Natural killer cell (primary cell): ENCODE measurements around the gene ARID1B. TPM values are rescaled to one million over a fixed set of nuclear protein-coding genes. Genes with fewer than 3 reads are reported as not detected.
A peak's percentile ranks its signal among the peaks of the same experiment; 100 is the strongest.

Experiments
- ATAC-seq, 3 donors: fragments of 150-1000 bp in 2 of 3; fragments of 200-7000 bp in 1 of 3; cut with Tn5 transposase; 1 replicate in 1 of 3; 2 replicates in 2 of 3; pipeline ENCODE4 v1.10.0; 2021; ENCODE audit warnings: mild to moderate bottlenecking in 2 of 3, moderate library complexity in 2 of 3
- DNase-seq, 2 donors: peaks; one replicate each; pipeline versions ENCODE4 v3.0.0 to v3.0.0-alpha.2; 2013 to 2021; ENCODE audit warnings: mixed read lengths in 1 of 2
- H3K27ac ChIP-seq: one replicate; pipeline ENCODE4 v1.5.1; 2013; ENCODE audit warnings: mild to moderate bottlenecking, low read length
- H3K27me3 ChIP-seq: one replicate; pipeline ENCODE4 v1.6.1; 2013; ENCODE audit warnings: low read length; ENCODE audit not compliant: control insufficient read depth, insufficient read depth
- H3K36me3 ChIP-seq: one replicate; pipeline ENCODE4 v1.6.1; 2013; ENCODE audit warnings: low read length; ENCODE audit not compliant: control insufficient read depth, insufficient read depth
- H3K4me1 ChIP-seq: one replicate; pipeline ENCODE4 v1.6.1; 2013; ENCODE audit warnings: low read length; ENCODE audit not compliant: control insufficient read depth, insufficient read depth
- H3K4me3 ChIP-seq: one replicate; pipeline ENCODE4 v1.5.1; 2013; ENCODE audit warnings: low read length
- H3K9me3 ChIP-seq: one replicate; pipeline ENCODE4 v1.6.1; 2013; ENCODE audit warnings: low read length; ENCODE audit not compliant: control insufficient read depth, insufficient read depth
- H3K27ac Mint-ChIP-seq, 2 donors: one replicate each; pipeline ENCODE4 v1.8.0; 2022; ENCODE audit warnings: mild to moderate bottlenecking in 2 of 2, mixed read lengths in 2 of 2, moderate library complexity in 1 of 2
- H3K27me3 Mint-ChIP-seq, 2 donors: one replicate each; pipeline ENCODE4 v1.8.0; 2022; ENCODE audit warnings: low read depth in 2 of 2, mixed read lengths in 2 of 2
- H3K36me3 Mint-ChIP-seq: one replicate; pipeline ENCODE4 v1.8.0; 2022; ENCODE audit warnings: mixed read lengths
- H3K4me1 Mint-ChIP-seq, 2 donors: one replicate each; pipeline ENCODE4 v1.8.0; 2022; ENCODE audit warnings: mixed read lengths in 2 of 2
- H3K4me3 Mint-ChIP-seq: one replicate; pipeline ENCODE4 v1.8.0; 2022; ENCODE audit warnings: mild to moderate bottlenecking, moderate library complexity, mixed read lengths
- H3K9me3 Mint-ChIP-seq, 2 donors: one replicate each; pipeline ENCODE4 v1.8.0; 2022; ENCODE audit warnings: mixed read lengths in 2 of 2
- WGBS: methylation state at CpG from one replicate; pipeline ENCODE4 v1.1.7; 2013; ENCODE audit warnings: missing lambda C conversion rate; ENCODE audit not compliant: insufficient coverage; 5-methylcytosine and 5-hydroxymethylcytosine counted together
- intact Hi-C: fragments of 100-400 bp; cut with micrococcal nuclease; formaldehyde crosslinking; loops from one replicate; pipeline ENCODE4 v1.14.2; 2022
- total RNA-seq, 4 donors: library from RNA; stranded (reverse); fragments of 120-200 nt in 1 of 4; gene quantifications; one replicate each; pipeline versions ENCODE4 v1.2.3 to v1.2.4, GENCODE V29; 2013 to 2022
- TF ChIP-seq, protein P1 (sequence below): fragments of 200-600 bp; IDR thresholded peaks from one replicate; pipeline ENCODE4 v1.8.0; 2022; ENCODE audit warnings: antibody characterized with exemption

Gene ARID1B
- total RNA-seq, 3 donors from 2014 or later (not counting 1 experiment from before 2014, with no cell fraction given) = 180 to 201 (median 189) TPM

DNA sequence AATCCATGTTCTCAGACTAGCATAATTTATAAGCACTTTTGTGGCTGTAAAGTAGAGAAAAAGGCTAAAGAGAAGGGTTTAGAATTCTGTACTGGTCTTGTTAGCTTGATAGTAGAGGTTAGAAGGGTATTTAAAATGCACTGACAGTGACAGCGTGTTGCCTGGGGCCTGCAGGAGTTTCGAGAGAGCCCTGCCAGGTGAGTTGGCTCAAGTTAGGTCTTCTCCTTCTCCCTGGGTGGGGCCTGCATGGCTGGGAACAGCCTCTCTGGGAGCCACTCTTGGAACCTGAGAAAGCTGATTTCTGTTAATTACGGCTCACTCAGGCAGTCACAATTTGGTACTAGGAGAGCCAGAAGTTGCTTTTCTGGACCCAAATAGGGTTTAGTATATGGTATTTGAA lies 103.7 kb downstream of the ARID1B start:
- Histone ChIP-seq H3K36me3 (no peaks in the 10 kb centered on the region), H3K27me3 (no peaks in the 10 kb centered on the region), H3K4me1 (peaks cover 13% of the 10 kb centered on the region), H3K27ac (no peak overlapping the region), H3K4me3 (no peak overlapping the region), H3K9me3 (no peaks in the 10 kb centered on the region)
- no peak overlapping the region for H3K27ac Mint-ChIP-seq
- TF ChIP-seq, protein P1, sequence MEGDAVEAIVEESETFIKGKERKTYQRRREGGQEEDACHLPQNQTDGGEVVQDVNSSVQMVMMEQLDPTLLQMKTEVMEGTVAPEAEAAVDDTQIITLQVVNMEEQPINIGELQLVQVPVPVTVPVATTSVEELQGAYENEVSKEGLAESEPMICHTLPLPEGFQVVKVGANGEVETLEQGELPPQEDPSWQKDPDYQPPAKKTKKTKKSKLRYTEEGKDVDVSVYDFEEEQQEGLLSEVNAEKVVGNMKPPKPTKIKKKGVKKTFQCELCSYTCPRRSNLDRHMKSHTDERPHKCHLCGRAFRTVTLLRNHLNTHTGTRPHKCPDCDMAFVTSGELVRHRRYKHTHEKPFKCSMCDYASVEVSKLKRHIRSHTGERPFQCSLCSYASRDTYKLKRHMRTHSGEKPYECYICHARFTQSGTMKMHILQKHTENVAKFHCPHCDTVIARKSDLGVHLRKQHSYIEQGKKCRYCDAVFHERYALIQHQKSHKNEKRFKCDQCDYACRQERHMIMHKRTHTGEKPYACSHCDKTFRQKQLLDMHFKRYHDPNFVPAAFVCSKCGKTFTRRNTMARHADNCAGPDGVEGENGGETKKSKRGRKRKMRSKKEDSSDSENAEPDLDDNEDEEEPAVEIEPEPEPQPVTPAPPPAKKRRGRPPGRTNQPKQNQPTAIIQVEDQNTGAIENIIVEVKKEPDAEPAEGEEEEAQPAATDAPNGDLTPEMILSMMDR = no peak
- ATAC-seq (no peak), DNase-seq (no peak)
- WGBS = 96% methylated on average over 3 of the region's 3 CpGs
- intact Hi-C loops = no loop called here
- no peaks in the 10 kb centered on the region for H3K9me3 Mint-ChIP-seq
- H3K27me3 Mint-ChIP-seq = no peaks in the 10 kb centered on the region
- H3K4me1 Mint-ChIP-seq = peaks cover 58 to 79% of the 10 kb centered on the region in 2 donors
- no peak overlapping the region for H3K4me3 Mint-ChIP-seq
- no peaks in the 10 kb centered on the region for H3K36me3 Mint-ChIP-seq

DNA sequence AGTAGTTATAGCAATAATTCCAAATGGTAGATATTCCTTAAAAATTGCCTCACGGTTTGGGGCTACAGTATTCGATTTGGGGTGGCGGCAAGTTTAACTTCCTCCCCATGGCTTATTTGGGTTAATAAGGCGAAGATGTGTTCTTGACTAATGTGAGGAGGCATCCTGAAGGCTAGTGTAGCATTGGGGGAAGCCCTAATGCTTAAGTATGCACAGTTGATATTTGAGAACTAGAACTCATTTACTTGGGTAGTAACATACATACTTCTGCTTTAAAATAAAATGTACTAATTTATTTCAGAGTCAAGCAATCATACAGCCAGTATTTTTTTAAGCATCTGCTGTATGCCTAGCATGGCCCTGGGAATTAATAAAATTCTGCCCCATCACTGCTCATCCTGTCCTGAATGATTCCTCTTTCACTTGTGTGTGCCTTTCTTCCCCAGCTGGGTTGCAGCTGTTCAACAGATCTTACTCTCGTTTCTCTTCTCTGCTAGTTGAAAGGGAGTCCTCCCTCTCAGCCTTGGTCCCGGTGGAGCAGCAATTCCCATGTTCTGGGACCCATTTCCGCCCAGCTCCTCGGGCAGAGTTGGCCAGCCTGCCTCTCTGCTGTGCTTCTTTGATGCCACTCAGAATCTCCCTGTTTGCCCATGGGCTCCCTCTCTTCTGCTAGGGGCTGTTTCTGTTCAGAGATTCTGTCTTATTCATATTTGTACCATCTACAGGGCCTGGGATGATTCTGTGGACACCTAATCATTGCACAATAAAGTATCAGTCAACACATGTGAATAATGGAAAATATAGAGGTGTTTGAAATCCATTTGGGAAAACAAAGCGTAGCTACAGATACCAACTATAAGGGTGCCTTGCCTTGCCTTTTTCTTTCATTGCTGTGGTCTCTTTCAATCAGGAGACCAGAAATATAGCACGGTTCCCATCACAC lies 104.8 kb downstream of the ARID1B start:
- Mint-ChIP-seq H3K4me3 (no peak overlapping the region), H3K27ac (peak overlapping the region; percentile 5 to 56), H3K4me1 (peaks cover 66 to 83% of the 10 kb centered on the region in 2 donors), H3K9me3 (no peaks in the 10 kb centered on the region), H3K27me3 (no peaks in the 10 kb centered on the region), H3K36me3 (no peaks in the 10 kb centered on the region)
- intact Hi-C loops = no loop called here
- Histone ChIP-seq H3K4me1 (peaks cover 17% of the 10 kb centered on the region), H3K36me3 (no peaks in the 10 kb centered on the region), H3K9me3 (no peaks in the 10 kb centered on the region), H3K4me3 (no peak overlapping the region), H3K27me3 (no peaks in the 10 kb centered on the region), H3K27ac (no peak overlapping the region)
- 86% methylated on average over 10 of the region's 10 CpGs for WGBS
- TF ChIP-seq, protein P1 = no peak
- no peak for ATAC-seq
- DNase-seq = no peak

DNA sequence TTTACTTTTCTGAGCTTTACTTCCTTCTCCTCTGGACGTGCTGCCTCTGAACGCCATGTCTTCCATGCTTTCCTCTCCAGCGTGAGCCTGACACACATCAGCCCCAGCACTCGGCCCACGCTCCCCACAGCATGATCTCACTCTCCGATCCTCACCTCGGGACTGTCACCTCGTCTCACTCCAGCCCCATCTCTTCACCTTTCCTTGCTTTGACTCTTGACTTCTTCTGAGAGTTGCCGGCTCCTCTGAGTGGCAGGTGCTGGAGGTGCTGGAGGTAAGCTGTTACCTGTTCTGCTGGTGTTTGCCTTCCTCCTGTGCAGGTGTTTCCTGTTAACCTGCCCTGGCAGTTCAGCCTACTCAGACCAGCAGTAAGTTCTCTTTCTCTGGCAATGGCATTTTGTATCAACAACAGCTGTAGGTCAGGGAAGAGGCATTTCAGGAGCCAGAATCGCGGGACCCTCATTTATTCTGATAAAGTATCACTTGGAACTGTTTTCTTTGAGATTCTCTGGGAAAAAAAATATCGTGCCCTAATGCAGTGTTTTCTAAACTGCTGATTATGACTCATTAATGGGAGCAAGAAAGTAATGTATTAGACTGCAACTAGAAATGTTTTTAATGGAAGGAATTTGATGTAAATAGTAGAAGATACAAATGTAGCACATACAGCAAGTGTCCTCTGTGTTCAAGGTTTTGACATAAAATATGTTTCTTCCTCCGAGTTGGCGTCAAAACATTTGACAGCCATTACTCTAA lies 106.5 kb downstream of the ARID1B start:
- DNase-seq (peak in 1 of 2 donors; percentile 23), ATAC-seq (peak; percentile 33 to 55 (median 46))
- Histone ChIP-seq H3K9me3 (no peaks in the 10 kb centered on the region), H3K27me3 (no peaks in the 10 kb centered on the region), H3K4me3 (no peak overlapping the region), H3K27ac (no peak overlapping the region), H3K4me1 (peaks cover 21% of the 10 kb centered on the region), H3K36me3 (no peaks in the 10 kb centered on the region)
- intact Hi-C loops = no loop called here
- Mint-ChIP-seq H3K27ac (peak overlapping the region in 1 of 2 donors; percentile 62), H3K4me1 (peaks cover 72 to 83% of the 10 kb centered on the region in 2 donors), H3K36me3 (no peaks in the 10 kb centered on the region), H3K4me3 (peak overlapping the region; percentile 21), H3K9me3 (no peaks in the 10 kb centered on the region), H3K27me3 (no peaks in the 10 kb centered on the region)
- TF ChIP-seq, protein P1 = no peak
- 38% methylated on average over 14 of the region's 14 CpGs for WGBS
